NCI-H128 (cell line): Measurements from ENCODE around the gene RBAK.
A peak's percentile ranks its signal among the peaks of the same experiment; 100 is the strongest.
"Not testable (repeated sequence)": the region's sequence is repeated elsewhere in the genome, so short reads cannot be mapped to it uniquely, and the experiment has no call there.

Experiments used
- DNase-seq: peaks from one replicate; lab custom pipeline; 2025; ENCODE audit not compliant: unreplicated experiment; lab: John Stamatoyannopoulos, UW

RBAK gene

DNA sequence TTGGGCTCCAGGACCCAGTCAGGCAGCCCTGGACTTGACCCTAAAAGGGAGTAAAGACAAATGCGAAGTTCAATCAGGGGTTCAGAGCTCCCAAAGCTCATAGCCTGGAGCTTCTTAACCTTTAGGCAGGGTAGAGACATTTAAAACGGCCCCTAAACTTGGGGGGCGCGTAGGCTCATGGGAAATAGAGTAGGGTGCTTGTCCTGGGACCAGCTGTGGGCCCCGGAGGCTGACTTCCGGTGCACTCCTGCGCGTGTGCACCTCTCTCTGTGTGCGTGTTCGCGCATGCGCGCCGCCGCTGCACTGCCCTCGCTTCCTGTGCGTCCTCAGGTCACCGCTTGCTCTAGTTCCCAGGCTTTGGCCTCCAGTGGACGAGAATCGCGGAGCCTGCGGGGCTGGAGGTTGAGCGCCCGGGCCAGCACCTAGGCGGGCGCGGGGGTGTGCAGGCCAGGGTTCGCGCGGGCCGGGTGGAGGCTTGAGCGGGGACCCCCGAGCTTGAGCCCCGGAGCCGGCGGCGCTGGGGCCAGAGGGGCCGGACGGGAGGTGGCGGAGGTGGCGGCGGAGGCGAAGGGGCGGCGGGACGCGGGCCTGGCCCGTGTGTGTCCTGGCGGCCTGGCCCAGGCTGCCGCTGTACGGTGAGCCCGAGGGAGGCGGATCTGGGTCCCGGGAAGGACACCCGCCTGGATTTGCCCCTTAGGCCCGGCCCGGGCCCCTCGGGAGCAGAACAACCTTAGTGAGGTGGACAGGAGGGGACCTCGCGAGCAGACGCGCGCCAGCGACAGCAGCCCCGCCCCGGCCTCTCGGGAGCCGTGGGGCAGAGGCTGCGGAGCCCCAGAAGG, at the start of gene RBAK:
Gene RBAK (plus strand): TSS at position 303 of the 839 bp plus-strand sequence. CDS start 2,217 bp downstream, outside the sequence.
- peak; percentile 52 for DNase-seq

DNA sequence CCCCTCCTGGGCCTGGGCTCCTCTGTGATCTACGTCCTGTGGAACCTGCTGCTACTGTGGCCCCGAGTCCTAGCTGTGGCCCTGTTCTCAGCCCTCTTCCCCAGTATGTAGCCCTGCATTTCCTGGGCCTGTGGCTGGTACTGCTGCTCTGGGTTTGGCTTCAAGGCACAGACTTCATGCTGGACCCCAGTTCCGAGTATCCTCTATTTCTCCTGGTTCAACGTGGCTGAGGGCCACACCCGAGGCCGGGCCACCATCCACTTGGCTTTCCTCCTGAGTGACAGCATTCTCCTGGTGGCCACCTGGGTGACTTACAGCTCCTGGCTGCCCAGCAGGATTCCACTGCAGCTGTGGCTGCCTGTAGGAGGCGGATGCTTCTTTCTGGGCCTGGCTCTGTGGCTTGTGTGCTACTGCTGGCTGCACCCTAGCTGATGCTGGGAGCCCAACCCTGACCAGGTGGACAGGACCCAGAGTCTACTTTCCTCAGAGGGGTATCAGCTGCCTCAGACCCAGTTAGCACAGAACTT, 48.9 kb upstream of the RBAK start:
- DNase-seq: no peak

- no peak for DNase-seq
Observed at GRCh38 chr7:4998244-4998643, 47.4 kb upstream of the RBAK start.

GRCh38 chr7:4998910-4999309, 46.8 kb upstream of the RBAK start:
- no peak for DNase-seq

GRCh38 chr7:4999369-4999950, 46.2 kb upstream of the RBAK start:
- DNase-seq: no peak

DNA sequence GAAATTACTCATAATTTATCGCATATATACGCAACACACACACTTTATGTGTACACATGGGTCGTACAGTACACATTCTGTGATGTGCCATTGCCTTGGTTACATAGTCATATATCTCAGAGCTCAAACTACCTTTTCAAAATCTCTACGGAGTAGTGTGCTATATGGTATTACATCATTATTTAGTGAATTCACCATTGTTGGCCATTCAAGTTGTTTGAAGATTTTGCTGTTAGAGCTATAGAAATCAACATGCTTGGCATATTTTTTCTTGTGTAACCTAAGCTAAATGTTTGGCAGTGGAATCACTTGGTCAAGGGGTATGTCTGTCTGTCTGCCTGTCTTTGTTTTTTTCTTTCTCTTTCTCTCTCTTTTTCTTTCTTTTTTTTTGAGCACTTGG, 44.7 kb upstream of the RBAK start:
- no peak for DNase-seq

DNA sequence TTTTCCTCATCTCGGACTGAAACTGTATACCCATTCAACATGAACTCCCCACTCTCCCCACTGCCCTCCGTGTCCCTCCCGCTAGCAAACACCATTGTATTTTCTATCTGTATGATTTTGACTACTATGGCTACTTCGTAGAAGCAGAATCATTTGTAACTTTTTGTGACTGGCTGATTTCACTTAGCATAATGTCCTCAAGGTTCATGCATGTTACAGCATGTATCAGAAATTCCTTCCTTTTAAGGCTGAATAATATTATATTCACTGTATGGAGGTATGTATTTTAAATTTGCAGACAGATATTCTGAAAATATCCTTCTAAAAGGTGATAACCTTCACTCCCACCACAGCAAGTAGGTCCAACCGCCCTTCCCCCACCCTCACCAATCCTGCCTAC, 43.7 kb upstream of the RBAK start:
- DNase-seq: no peak

DNA sequence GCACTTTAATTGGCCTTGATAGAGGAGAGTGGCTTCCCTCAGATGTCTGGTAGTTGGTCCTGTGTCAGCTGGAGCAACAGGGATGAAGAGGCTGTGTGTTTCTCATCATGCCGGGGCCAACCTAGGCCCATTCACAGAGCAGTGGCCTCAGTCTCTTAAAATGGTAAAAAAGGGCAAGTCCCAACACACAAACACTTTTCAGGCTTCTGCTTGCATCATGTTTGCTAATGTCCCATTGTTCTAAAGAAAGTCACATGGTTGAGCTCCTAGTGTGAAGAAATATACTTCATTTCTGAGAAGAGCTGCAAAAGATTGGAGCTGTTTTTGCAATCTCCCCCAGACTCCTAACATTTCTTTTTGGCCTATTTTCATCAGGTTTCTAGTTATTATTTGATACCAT, 40.6 kb upstream of the RBAK start:
- no peak for DNase-seq

DNA sequence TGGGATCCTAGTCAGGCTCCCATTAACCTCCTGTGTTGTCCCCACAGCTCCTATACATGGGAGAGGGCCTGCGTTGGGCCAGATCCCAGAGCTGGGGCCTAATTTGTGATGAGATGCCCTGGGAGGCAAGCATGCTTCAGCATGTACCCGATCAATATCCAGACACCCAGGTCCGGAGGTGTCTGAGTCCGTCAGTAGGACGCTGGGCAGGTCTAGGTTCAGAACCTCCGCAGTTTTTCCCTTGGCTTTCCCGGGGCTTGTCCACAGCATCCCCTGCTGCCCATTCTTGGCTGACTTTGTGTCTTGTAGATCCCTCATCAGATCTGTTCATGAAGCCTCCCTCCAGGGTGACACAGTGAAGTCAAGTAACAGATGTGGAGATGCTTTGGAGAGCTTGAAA, 32.7 kb upstream of the RBAK start:
- no peak for DNase-seq

GRCh38 chr7:5015936-5016335, 29.7 kb upstream of the RBAK start:
- not testable (repeated sequence) for DNase-seq

- DNase-seq: not testable (repeated sequence)
Observed at GRCh38 chr7:5017626-5018025, 28.0 kb upstream of the RBAK start.

DNA sequence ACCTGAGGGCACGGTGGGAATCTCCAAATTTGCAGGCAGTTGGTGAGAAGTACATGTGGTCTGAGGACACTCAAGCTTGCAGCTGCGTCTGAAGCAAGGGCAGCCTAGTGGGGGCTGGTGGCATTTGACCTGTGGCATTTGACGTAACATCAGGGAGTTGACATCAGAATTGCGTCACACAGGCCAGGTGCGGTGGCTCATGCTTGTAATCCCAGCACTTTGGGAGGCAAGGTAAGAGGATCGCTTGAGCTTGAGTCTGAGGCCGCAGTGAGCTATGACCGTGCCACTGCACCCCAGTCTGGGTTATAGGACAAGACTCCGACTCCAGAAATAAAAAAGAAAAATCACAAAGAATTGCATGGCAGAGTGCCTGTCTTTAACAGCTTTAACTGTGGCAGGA, 25.6 kb upstream of the RBAK start:
- no peak for DNase-seq

DNA sequence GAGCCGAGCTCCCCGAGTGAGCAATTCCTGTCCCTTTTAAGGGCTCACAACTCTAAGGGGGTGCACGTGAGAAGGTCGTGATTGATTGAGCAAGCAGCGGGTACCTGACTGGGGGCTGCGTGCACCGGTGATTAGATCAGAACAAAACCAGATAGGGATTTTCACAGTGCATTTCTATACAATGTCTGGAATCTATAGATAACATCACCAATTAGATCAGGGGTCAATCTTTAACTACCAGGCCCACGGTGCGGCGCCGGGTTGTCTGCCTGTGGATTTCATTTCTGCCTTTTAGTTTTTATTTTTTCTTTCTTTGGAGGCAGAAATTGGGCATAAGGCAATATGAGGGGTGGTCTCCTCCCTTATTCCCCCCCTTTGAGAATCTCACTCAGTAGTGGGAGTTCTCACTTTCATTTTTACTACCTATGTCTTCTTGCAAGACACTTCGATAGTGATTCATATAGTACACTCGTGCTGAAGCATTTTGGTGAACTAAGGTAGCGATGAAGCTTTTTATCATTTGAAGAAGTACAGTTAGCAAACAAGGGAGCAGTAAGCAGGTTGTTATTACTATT, 24.6 kb upstream of the RBAK start:
- DNase-seq: not testable (repeated sequence)

- not testable (repeated sequence) for DNase-seq
Observed at GRCh38 chr7:5023626-5024025, 22.0 kb upstream of the RBAK start.

DNA sequence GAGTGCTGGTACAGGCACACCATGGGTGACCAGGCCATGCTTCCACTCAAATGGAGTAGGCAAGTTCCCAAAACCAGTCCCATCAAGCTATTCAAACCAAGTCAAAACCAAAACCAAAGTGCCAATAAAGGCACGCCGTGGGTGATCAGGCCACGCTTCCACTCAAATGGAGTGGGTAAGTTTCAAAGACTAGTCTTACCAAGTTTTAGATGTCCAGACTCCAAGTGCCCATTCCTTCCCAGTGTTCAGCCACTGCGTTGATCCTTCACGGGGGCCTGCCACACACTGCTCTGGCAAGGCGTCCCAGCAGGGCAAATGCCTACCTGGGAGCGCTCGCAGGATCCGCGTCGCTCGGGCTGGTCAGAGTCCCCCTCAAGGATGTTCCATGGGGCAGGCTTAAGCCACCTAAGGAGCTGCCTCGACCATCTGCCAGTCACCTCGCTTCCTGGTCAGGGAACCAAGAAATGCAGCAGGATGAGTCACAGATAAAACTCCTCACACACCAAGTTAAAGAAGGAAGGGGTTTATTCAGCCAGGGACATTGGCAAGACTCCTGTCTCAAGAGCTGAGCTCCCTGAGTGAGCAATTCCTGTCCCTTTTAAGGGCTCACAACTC, 17.8 kb upstream of the RBAK start:
- not testable (repeated sequence) for DNase-seq

DNA sequence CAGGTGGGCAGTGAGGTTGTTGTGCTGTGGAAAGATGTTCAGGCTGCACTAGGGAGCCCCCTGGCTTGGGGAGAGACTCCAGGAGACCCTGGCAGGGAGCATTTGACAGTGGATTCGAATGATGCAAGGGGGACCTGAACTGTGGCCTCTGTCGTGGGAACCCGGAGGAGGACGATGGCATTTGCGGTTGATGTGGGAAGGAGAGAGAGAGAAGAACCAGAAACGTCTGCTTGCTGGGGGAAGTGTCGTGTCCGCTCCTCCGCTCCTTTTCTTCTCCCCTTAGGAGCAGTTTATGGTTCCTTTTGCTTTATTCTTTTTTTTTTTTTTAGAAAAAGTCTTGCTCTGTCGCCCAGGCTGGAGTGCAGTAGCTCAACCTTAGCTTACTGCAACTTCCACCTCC, 12.5 kb upstream of the RBAK start:
- DNase-seq: not testable (repeated sequence)

GRCh38 chr7:5035276-5035675, 10.4 kb upstream of the RBAK start:
- no peak for DNase-seq

GRCh38 chr7:5036446-5036845, 9.2 kb upstream of the RBAK start:
- DNase-seq: no peak

DNA sequence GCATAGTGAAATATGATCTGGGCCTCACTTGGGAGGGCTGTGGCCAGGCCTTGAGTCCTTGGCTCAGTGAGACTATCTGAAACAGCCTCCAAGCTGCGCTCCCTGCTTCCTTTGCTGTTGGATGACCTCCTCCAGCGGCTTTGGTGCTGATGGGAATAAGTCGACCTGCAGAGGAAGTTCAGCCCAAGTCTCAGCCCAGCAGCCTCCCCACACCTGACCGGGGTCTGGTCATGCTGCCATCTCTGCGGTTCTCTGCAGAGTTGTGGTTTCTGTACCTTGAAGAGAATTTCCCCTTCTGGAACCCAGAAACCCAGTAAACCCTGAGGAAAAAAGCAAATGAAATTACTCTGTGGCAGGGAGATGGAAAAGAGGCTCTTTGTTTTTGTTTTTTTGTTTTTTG, 4.6 kb upstream of the RBAK start:
- no peak for DNase-seq

DNA sequence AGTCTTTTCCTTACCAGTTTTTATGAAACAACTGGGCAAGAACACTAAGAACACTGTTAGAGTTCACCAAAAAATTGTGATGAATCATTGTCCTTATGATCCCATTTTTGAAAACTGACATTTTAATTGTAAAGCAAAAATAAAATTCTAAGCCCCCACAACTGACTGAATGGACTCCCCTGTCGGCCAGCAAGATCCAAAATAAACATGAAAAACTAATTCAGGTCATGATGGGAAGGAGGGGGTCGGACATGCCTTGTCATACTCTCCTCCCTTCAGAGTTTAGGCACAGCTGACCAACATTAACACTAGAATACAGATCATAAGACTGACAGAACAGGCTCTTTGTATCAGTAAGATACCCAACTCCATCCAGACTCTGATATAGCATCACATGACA, 2.0 kb upstream of the RBAK start:
- DNase-seq: no peak

DNA sequence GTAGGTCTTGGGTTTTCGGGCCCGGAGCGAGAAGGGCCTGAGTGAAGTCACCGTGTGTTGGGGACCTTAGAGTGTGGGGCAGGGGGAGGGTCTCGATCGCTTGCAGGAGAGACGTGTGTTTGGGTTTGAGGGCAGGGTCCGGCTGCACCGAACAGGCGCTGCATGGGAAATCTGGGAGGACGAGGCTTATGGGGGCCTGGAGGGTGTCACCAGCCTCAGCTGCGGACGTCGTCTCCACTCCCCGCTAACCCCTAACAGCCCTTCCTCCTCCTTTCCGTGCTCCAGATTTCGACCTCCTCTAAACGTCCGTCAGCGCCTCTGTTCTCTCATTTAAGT, 705 bp downstream of the RBAK start:
- not testable (repeated sequence) for DNase-seq

DNA sequence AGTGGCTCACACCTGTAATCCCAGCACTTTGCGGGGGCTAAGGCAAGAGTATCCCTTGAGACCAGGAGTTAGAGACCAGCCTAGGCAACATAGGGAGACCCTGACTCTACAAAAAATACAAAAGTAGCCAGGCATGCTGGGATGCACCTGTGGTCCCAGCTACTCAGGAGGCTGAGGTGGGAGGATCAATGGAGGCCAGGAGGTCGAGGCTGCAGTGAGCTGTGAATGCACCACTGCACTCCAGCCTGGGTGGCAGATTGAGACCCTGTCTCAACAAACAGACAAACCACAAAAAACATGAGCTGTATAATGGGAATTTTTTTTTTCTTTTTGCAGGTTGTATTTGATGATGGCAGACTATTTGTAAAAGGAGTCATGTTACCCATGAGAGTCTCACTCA, 1.5 kb downstream of the RBAK start:
- DNase-seq: not testable (repeated sequence)
